ENCODE data around the gene SEMA4D.

DNA sequence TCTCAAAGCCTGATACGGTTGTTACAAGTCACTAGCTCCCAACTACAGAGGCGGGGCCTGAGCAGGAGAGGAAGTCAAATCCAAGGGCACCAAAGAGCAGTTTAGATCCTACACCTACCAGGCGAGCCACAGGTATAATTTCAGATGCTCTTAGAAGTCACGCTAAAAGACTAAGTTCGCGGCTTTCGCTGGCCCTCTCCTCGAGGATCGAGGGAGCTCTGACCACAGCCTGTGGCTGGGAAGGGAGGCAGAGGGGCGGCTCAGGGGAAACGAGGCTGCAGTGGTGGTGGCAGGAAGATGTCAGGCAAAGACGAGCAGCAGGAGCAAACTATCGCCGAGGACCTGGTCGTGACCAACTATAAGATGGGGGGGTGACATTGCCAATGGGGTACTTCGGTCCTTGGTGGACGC lies 48.6 kb downstream of the SEMA4D start:
- TF ChIP-seq, protein P1, sequence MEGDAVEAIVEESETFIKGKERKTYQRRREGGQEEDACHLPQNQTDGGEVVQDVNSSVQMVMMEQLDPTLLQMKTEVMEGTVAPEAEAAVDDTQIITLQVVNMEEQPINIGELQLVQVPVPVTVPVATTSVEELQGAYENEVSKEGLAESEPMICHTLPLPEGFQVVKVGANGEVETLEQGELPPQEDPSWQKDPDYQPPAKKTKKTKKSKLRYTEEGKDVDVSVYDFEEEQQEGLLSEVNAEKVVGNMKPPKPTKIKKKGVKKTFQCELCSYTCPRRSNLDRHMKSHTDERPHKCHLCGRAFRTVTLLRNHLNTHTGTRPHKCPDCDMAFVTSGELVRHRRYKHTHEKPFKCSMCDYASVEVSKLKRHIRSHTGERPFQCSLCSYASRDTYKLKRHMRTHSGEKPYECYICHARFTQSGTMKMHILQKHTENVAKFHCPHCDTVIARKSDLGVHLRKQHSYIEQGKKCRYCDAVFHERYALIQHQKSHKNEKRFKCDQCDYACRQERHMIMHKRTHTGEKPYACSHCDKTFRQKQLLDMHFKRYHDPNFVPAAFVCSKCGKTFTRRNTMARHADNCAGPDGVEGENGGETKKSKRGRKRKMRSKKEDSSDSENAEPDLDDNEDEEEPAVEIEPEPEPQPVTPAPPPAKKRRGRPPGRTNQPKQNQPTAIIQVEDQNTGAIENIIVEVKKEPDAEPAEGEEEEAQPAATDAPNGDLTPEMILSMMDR (IDR thresholded peaks at IDR 0.05 in 8 of 11, conservative IDR thresholded peaks at IDR 0.05 in 3 of 11): no peak
- peak in 1 of 3 donors; percentile 14 for TF ChIP-seq POLR2AphosphoS5 (IDR thresholded peaks at IDR 0.05)

All from spleen (tissue), 7 donors.